GM12878 (cell line): ENCODE results near the gene FAM221B. TPM values are rescaled to one million over a fixed set of nuclear protein-coding genes. Genes with fewer than 3 reads are reported as not detected.

Source experiments
- ATAC-seq: fragments of 200-7000 bp; cut with Tn5 transposase; 3 replicates; pipeline ENCODE4 v1.9.1; 2020; ENCODE audit warnings: mild to moderate bottlenecking, moderate library complexity
- BruUV-seq: library from RNA; stranded (reverse); fragments of 400-500 nt; replicated peaks from 2 replicates; lab custom pipeline; 2021; lab: Mats Ljungman, UMichigan
- CTCF ChIA-PET: fragments of 300-600 bp; sonication (Branson Sonifier 250); formaldehyde crosslinking; extraction: SDS; loops from one replicate; lab custom pipeline; 2021; ENCODE audit warnings: inconsistent platforms; lab: Yijun Ruan, JAX
- POLR2A ChIA-PET: fragments of 350-600 bp; formaldehyde crosslinking; extraction: SDS; loops from one replicate; lab custom pipeline; 2021; ENCODE audit warnings: inconsistent platforms; lab: Charles Lee
- RAD21 ChIA-PET: fragments of 300-600 bp; sonication (Branson Sonifier 250); formaldehyde crosslinking; loops from one replicate; lab custom pipeline; 2023; ENCODE audit warnings: antibody characterized with exemption; ENCODE audit not compliant: unreplicated experiment; lab: Charles Lee
- SMC1A ChIA-PET: fragments of 300-600 bp; sonication (Branson Sonifier 250); formaldehyde crosslinking; loops from one replicate; lab custom pipeline; 2023; ENCODE audit not compliant: unreplicated experiment, uncharacterized antibody; lab: Charles Lee
- DNase-seq: peaks from one replicate; pipeline ENCODE4 v3.0.0-alpha.2; 2011; ENCODE audit warnings: low read depth, low spot score
- FAIRE-seq: peaks from 3 replicates; lab custom pipeline; 2011; peaks lifted over from hg19 to GRCh38; lab: Jason Lieb, UNC
- H2AFZ ChIP-seq: 2 replicates; pipeline ENCODE4 v1.6.0; 2011; ENCODE audit warnings: low read depth, low read length, control low read depth; ENCODE audit not compliant: control insufficient read depth
- H3K27ac ChIP-seq: 2 replicates; pipeline ENCODE4 v1.5.1; 2011; ENCODE audit warnings: control low read depth; ENCODE audit not compliant: control insufficient read depth, insufficient read depth
- H3K27me3 ChIP-seq, 2 experiments: replicated peaks in 1 of 2; 2 replicates each; pipeline versions ENCODE4 v1.6.0 to v1.6.1; 2011; ENCODE audit warnings: low read length in 1 of 2; ENCODE audit not compliant: control insufficient read depth in 2 of 2, insufficient read depth in 2 of 2
- H3K36me3 ChIP-seq, 2 experiments: 2 replicates each; pipeline ENCODE4 v1.5.1; 2011; ENCODE audit warnings: low read length in 1 of 2; ENCODE audit not compliant: control insufficient read depth in 2 of 2, insufficient read depth in 2 of 2
- H3K4me1 ChIP-seq: 2 replicates; pipeline ENCODE4 v1.6.1; 2011; ENCODE audit warnings: mild to moderate bottlenecking, low read length, moderate library complexity, mixed read lengths; ENCODE audit not compliant: control insufficient read depth, insufficient read depth
- H3K4me2 ChIP-seq: 2 replicates; pipeline ENCODE4 v1.6.0; 2011; ENCODE audit warnings: control low read depth; ENCODE audit not compliant: control insufficient read depth, insufficient read depth
- H3K4me3 ChIP-seq: fragments of 200-600 bp; sonication (generic); 2 replicates; pipeline ENCODE4 v1.5.1; 2016
- H3K79me2 ChIP-seq: 2 replicates; pipeline ENCODE4 v1.6.0; 2011; ENCODE audit warnings: low read length; ENCODE audit not compliant: control insufficient read depth, insufficient read depth
- H3K9ac ChIP-seq: 2 replicates; pipeline ENCODE4 v1.8.0; 2011; ENCODE audit warnings: low read length, control low read depth, mixed read lengths; ENCODE audit not compliant: control insufficient read depth, insufficient read depth
- H3K9me3 ChIP-seq: replicated peaks from 3 replicates; pipeline ENCODE4 v1.5.1; 2011; ENCODE audit warnings: mild to moderate bottlenecking, low read length; ENCODE audit not compliant: control insufficient read depth, insufficient read depth
- H4K20me1 ChIP-seq: 2 replicates; pipeline ENCODE4 v1.6.0; 2011; ENCODE audit not compliant: control insufficient read depth, insufficient read depth
- ATF7 ChIP-seq: fragments of 450-650 bp; IDR thresholded peaks from 2 replicates; pipeline ENCODE4 v1.6.1; 2016; ENCODE audit warnings: low read depth, mild to moderate bottlenecking
- BACH1 ChIP-seq: fragments of 450-650 bp; IDR thresholded peaks from 2 replicates; pipeline ENCODE4 v1.6.1; 2017; ENCODE audit warnings: mild to moderate bottlenecking, borderline replicate concordance
- BRCA1 ChIP-seq: IDR thresholded peaks from 2 replicates; pipeline ENCODE4 v1.6.1; 2011; ENCODE audit warnings: low read depth, low read length, improper control_type of control experiment
- EED ChIP-seq: sonication (generic); IDR thresholded peaks from 2 replicates; pipeline ENCODE4 v1.6.1; 2016; ENCODE audit warnings: antibody characterized with exemption, low read depth
- ESRRA ChIP-seq: IDR thresholded peaks from 2 replicates; pipeline ENCODE4 v1.6.1; 2012; ENCODE audit warnings: mild to moderate bottlenecking, low read length, improper control_type of control experiment
- FOS ChIP-seq: IDR thresholded peaks from 3 replicates; pipeline ENCODE4 v1.6.1; 2011; ENCODE audit warnings: borderline replicate concordance; ENCODE audit not compliant: insufficient read length; ENCODE audit errors: extremely low read depth
- FOXM1 ChIP-seq: IDR thresholded peaks from 2 replicates; pipeline ENCODE4 v1.6.1; 2012; ENCODE audit warnings: low read depth, mild to moderate bottlenecking, inconsistent platforms, low read length, moderate library complexity
- IKZF2 ChIP-seq, 2 experiments: fragments of 450-650 bp; IDR thresholded peaks; 2 replicates each; pipeline ENCODE4 v1.6.1; 2017; ENCODE audit warnings: mild to moderate bottlenecking in 2 of 2, moderate library complexity in 2 of 2
- IRF4 ChIP-seq: IDR thresholded peaks from 2 replicates; pipeline ENCODE4 v1.6.1; 2011; ENCODE audit warnings: low read depth, low read length
- KAT2A ChIP-seq: conservative IDR thresholded peaks from 2 replicates; pipeline ENCODE4 v1.6.1; 2011; ENCODE audit warnings: low read depth, low read length; ENCODE audit not compliant: control insufficient read depth
- NR2F1 ChIP-seq: fragments of 450-650 bp; conservative IDR thresholded peaks from 2 replicates; pipeline ENCODE4 v1.6.1; 2017; ENCODE audit warnings: mild to moderate bottlenecking
- SREBF2 ChIP-seq: IDR thresholded peaks from 2 replicates; pipeline ENCODE4 v1.6.1; 2012; ENCODE audit warnings: mild to moderate bottlenecking, low read length
- SUZ12 ChIP-seq: fragments of 200-600 bp; sonication (generic); IDR thresholded peaks from one replicate; pipeline ENCODE4 v1.6.1; 2018; ENCODE audit warnings: antibody characterized with exemption, mild to moderate bottlenecking; ENCODE audit not compliant: unreplicated experiment
- ZBED1 ChIP-seq: IDR thresholded peaks from 2 replicates; pipeline ENCODE4 v1.6.1; 2016; ENCODE audit warnings: borderline replicate concordance
- ZBTB33 ChIP-seq: fragments of 450-650 bp; IDR thresholded peaks from 2 replicates; pipeline ENCODE4 v1.6.1; 2017; ENCODE audit warnings: mild to moderate bottlenecking
- WGBS: methylation state at CpG from one replicate; pipeline ENCODE4 v1.1.6; 2016; ENCODE audit warnings: low lambda C conversion rate; ENCODE audit not compliant: insufficient replicate concordance, insufficient coverage; ENCODE audit errors: missing lambda C conversion rate; 5-methylcytosine and 5-hydroxymethylcytosine counted together
- in situ Hi-C: fragments of 300-500 bp; cut with MboI; formaldehyde crosslinking; loops from 9 replicates; pipeline ENCODE4 v1.14.3; 2018; ENCODE audit warnings: mixed read lengths
- intact Hi-C: fragments of 100-400 bp; cut with micrococcal nuclease; formaldehyde crosslinking; loops from one replicate; pipeline ENCODE4 v1.14.2; 2022; ENCODE audit not compliant: unreplicated experiment
- polyA plus RNA-seq, 11 experiments: library from polyadenylated mRNA; depleted of rRNA in 4 of 11; unstranded in 6 of 11; stranded (reverse) in 5 of 11; fragments of >200 nt; fragmentation: Nextera tagmentation in 4 of 11; fragmentation: Illumina TruSeq in 1 of 11; extraction: Ambion mirVana in 4 of 11; extraction: Trizol in 1 of 11; gene quantifications; 1 replicate in 1 of 11; 2 replicates in 10 of 11; pipeline versions ENCODE4 v1.2.1 to v1.2.3, GENCODE V29; 2011 to 2016; ENCODE audit warnings: inconsistent platforms in 2 of 11, missing spikeins in 2 of 11, low read depth in 1 of 11
- total RNA-seq, 4 experiments: library from RNA; depleted of rRNA in 3 of 4; stranded (reverse); fragments of >200 nt in 3 of 4; fragmentation: Illumina TruSeq in 1 of 4; extraction: Trizol in 1 of 4; gene quantifications; 2 replicates each; pipeline versions ENCODE4 v1.2.1 to v1.2.3, GENCODE V29; 2013 to 2021
- TF ChIP-seq, protein P1 (sequence below): fragments of 450-650 bp; IDR thresholded peaks from 2 replicates; pipeline ENCODE4 v1.6.1; 2017; ENCODE audit warnings: antibody characterized with exemption, mild to moderate bottlenecking, moderate library complexity
- TF ChIP-seq, protein P2 (sequence below): fragments of 450-650 bp; IDR thresholded peaks from 2 replicates; pipeline ENCODE4 v1.6.1; 2018; ENCODE audit warnings: mild to moderate bottlenecking, low read depth, moderate library complexity; ENCODE audit not compliant: partially characterized antibody

The FAM221B gene
- total and polyA plus RNA-seq, 10 of the 15 experiments (the other 5 are each of a cell fraction or from before 2014, with no cell fraction given), result 0.02 to 0.12 (median 0.04) TPM; not detected in 5

GRCh38 chr9:35854091-35854762 lies 25.7 kb upstream of the FAM221B start:
- Histone ChIP-seq H3K27me3 (no peaks in the 10 kb centered on the region), H2AFZ (no peak overlapping the region), H3K9ac (no peak overlapping the region), H3K4me1 (no peaks in the 10 kb centered on the region), H3K4me2 (no peak overlapping the region), H3K79me2 (no peaks in the 10 kb centered on the region)
- ChIA-PET SMC1A (interaction anchor here (1.2 kb wide), 1 partner anchor 28 kb away, joined by 6 read pairs; no protein-coding TSS in a partner anchor), RAD21 (no interaction called here), CTCF (interaction anchor here (0.9 kb wide), 1 partner anchor 24 kb away, joined by 5 read pairs; no protein-coding TSS in a partner anchor)
- in situ Hi-C loops, result no loop called here
- 54% methylated on average over 7 of the region's 7 CpGs for WGBS
- ATAC-seq, result no peak
- intact Hi-C loops, result no loop called here
- BruUV-seq, result no TSS peak
- no peak for DNase-seq
- no peak for TF ChIP-seq EED
- TF ChIP-seq IKZF2 (IDR thresholded peaks at IDR 0.05), result no peak
- TF ChIP-seq, protein P1, sequence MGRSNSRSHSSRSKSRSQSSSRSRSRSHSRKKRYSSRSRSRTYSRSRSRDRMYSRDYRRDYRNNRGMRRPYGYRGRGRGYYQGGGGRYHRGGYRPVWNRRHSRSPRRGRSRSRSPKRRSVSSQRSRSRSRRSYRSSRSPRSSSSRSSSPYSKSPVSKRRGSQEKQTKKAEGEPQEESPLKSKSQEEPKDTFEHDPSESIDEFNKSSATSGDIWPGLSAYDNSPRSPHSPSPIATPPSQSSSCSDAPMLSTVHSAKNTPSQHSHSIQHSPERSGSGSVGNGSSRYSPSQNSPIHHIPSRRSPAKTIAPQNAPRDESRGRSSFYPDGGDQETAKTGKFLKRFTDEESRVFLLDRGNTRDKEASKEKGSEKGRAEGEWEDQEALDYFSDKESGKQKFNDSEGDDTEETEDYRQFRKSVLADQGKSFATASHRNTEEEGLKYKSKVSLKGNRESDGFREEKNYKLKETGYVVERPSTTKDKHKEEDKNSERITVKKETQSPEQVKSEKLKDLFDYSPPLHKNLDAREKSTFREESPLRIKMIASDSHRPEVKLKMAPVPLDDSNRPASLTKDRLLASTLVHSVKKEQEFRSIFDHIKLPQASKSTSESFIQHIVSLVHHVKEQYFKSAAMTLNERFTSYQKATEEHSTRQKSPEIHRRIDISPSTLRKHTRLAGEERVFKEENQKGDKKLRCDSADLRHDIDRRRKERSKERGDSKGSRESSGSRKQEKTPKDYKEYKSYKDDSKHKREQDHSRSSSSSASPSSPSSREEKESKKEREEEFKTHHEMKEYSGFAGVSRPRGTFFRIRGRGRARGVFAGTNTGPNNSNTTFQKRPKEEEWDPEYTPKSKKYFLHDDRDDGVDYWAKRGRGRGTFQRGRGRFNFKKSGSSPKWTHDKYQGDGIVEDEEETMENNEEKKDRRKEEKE, result no peak
- no peak for TF ChIP-seq BRCA1
- no peak for TF ChIP-seq BACH1
- no peak for TF ChIP-seq FOXM1
- TF ChIP-seq ZBTB33, result no peak
- TF ChIP-seq SUZ12, result no peak
- TF ChIP-seq IRF4, result no peak
- no peak for TF ChIP-seq ESRRA
- TF ChIP-seq, protein P2, sequence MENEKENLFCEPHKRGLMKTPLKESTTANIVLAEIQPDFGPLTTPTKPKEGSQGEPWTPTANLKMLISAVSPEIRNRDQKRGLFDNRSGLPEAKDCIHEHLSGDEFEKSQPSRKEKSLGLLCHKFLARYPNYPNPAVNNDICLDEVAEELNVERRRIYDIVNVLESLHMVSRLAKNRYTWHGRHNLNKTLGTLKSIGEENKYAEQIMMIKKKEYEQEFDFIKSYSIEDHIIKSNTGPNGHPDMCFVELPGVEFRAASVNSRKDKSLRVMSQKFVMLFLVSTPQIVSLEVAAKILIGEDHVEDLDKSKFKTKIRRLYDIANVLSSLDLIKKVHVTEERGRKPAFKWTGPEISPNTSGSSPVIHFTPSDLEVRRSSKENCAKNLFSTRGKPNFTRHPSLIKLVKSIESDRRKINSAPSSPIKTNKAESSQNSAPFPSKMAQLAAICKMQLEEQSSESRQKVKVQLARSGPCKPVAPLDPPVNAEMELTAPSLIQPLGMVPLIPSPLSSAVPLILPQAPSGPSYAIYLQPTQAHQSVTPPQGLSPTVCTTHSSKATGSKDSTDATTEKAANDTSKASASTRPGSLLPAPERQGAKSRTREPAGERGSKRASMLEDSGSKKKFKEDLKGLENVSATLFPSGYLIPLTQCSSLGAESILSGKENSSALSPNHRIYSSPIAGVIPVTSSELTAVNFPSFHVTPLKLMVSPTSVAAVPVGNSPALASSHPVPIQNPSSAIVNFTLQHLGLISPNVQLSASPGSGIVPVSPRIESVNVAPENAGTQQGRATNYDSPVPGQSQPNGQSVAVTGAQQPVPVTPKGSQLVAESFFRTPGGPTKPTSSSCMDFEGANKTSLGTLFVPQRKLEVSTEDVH, result no peak
- no peak for TF ChIP-seq KAT2A
- no peak for TF ChIP-seq SREBF2
- no peak for TF ChIP-seq NR2F1
- no peak for TF ChIP-seq ZBED1
- TF ChIP-seq FOS, result no peak
- TF ChIP-seq ATF7, result no peak
- TF ChIP-seq, all 136 proteins: peak for 0
- POLR2A ChIA-PET, result no interaction called here
- H3K4me3 ChIP-seq, result no peak overlapping the region
- no peaks in the 10 kb centered on the region for H3K36me3 ChIP-seq
- no peak overlapping the region for H3K27ac ChIP-seq
- FAIRE-seq, result no peak
- no peaks in the 10 kb centered on the region for H4K20me1 ChIP-seq
- H3K9me3 ChIP-seq, result no peaks in the 10 kb centered on the region
